IMR-90 (cell line): ENCODE measurements around the gene TSPAN33. TPM values are rescaled to one million over a fixed set of nuclear protein-coding genes. Genes with fewer than 3 reads are reported as not detected.

Source experiments
- ATAC-seq: fragments of 200-7000 bp; cut with Tn5 transposase; 2 replicates; pipeline ENCODE4 v1.9.1; 2020; ENCODE audit warnings: low read depth, mild to moderate bottlenecking, moderate library complexity
- BruUV-seq: library from RNA; stranded (reverse); fragments of 400-500 nt; replicated peaks from 2 replicates; lab custom pipeline; 2021; lab: Mats Ljungman, UMichigan
- CTCF ChIA-PET: fragments of 300-600 bp; formaldehyde crosslinking; extraction: SDS; loops from one replicate; lab custom pipeline; 2021; ENCODE audit warnings: antibody characterized with exemption; lab: Yijun Ruan, JAX
- POLR2A ChIA-PET: fragments of 300-600 bp; sonication (Branson Sonifier 250); formaldehyde crosslinking; loops from one replicate; lab custom pipeline; 2022; ENCODE audit warnings: antibody characterized with exemption; ENCODE audit not compliant: unreplicated experiment; lab: Charles Lee
- DNase-seq: peaks from one replicate; pipeline ENCODE4 v3.0.0; 2013
- H2AFZ ChIP-seq: replicated peaks from 2 replicates; pipeline ENCODE3; 2013; ENCODE audit warnings: low read length, mild to moderate bottlenecking; ENCODE audit not compliant: poor library complexity
- H2AK5ac ChIP-seq: 2 replicates; pipeline ENCODE4 v1.6.1; 2013; ENCODE audit warnings: low read depth, low read length, inconsistent platforms
- H2AK9ac ChIP-seq: replicated peaks from 2 replicates; pipeline ENCODE3; 2013; ENCODE audit warnings: mild to moderate bottlenecking, low read depth, low read length, moderate library complexity; ENCODE audit not compliant: poor library complexity
- H2BK120ac ChIP-seq: 2 replicates; pipeline ENCODE4 v1.6.1; 2013; ENCODE audit warnings: low read depth, low read length, inconsistent platforms
- H2BK15ac ChIP-seq: 3 replicates; pipeline ENCODE4 v1.6.1; 2013; ENCODE audit warnings: low read depth, low read length, inconsistent platforms
- H2BK20ac ChIP-seq: 2 replicates; pipeline ENCODE4 v1.6.1; 2013; ENCODE audit warnings: low read depth, mild to moderate bottlenecking, inconsistent platforms, low read length, moderate library complexity
- H2BK5ac ChIP-seq: 2 replicates; pipeline ENCODE4 v1.6.1; 2013; ENCODE audit warnings: mild to moderate bottlenecking, low read depth, low read length, inconsistent platforms; ENCODE audit not compliant: poor library complexity, severe bottlenecking
- H3K14ac ChIP-seq: replicated peaks from 2 replicates; pipeline ENCODE4 v1.6.1; 2013; ENCODE audit warnings: low read depth, low read length, inconsistent platforms
- H3K18ac ChIP-seq: 2 replicates; pipeline ENCODE4 v1.6.1; 2013; ENCODE audit warnings: low read depth, low read length, control low read depth
- H3K23ac ChIP-seq: 2 replicates; pipeline ENCODE4 v1.6.1; 2013; ENCODE audit warnings: low read depth, low read length, inconsistent platforms
- H3K27ac ChIP-seq: 2 replicates; pipeline ENCODE4 v1.5.1; 2013; ENCODE audit warnings: mild to moderate bottlenecking, control low read depth, low read length; ENCODE audit not compliant: insufficient read depth
- H3K27me3 ChIP-seq: 2 replicates; pipeline ENCODE4 v1.6.1; 2013; ENCODE audit warnings: low read length; ENCODE audit not compliant: control insufficient read depth, insufficient read depth
- H3K36me3 ChIP-seq: 2 replicates; pipeline ENCODE4 v1.6.1; 2013; ENCODE audit warnings: low read length, mixed read lengths; ENCODE audit not compliant: control insufficient read depth, insufficient read depth
- H3K4ac ChIP-seq: 2 replicates; pipeline ENCODE4 v1.6.1; 2013; ENCODE audit warnings: low read depth, low read length, inconsistent platforms
- H3K4me1 ChIP-seq: 2 replicates; pipeline ENCODE4 v1.6.1; 2013; ENCODE audit warnings: low read length, mixed read lengths; ENCODE audit not compliant: control insufficient read depth, insufficient read depth
- H3K4me2 ChIP-seq: 2 replicates; pipeline ENCODE4 v1.6.1; 2013; ENCODE audit warnings: low read depth, mild to moderate bottlenecking, control low read depth, low read length, moderate library complexity
- H3K4me3 ChIP-seq: 2 replicates; pipeline ENCODE4 v1.5.1; 2013; ENCODE audit warnings: low read depth, mild to moderate bottlenecking, control low read depth, low read length, moderate library complexity; ENCODE audit not compliant: insufficient read depth
- H3K56ac ChIP-seq: 2 replicates; pipeline ENCODE4 v1.6.1; 2013; ENCODE audit warnings: low read length, inconsistent platforms; ENCODE audit not compliant: insufficient read depth; ENCODE audit errors: extremely low read depth
- H3K79me1 ChIP-seq, 2 experiments: 2 replicates each; pipeline ENCODE4 v1.6.1; 2013; ENCODE audit warnings: low read length in 2 of 2, inconsistent platforms in 1 of 2, low read depth in 1 of 2
- H3K9ac ChIP-seq: 2 replicates; pipeline ENCODE4 v1.6.1; 2013; ENCODE audit warnings: low read depth, low read length, control low read depth
- H3K9me1 ChIP-seq: 2 replicates; pipeline ENCODE4 v1.6.1; 2013; ENCODE audit warnings: low read length, inconsistent platforms; ENCODE audit not compliant: insufficient read depth
- H3K9me3 ChIP-seq: 2 replicates; pipeline ENCODE4 v1.6.1; 2013; ENCODE audit warnings: low read length; ENCODE audit not compliant: control insufficient read depth, insufficient read depth
- H4K20me1 ChIP-seq: 2 replicates; pipeline ENCODE4 v1.6.1; 2013; ENCODE audit warnings: low read length, inconsistent platforms; ENCODE audit not compliant: insufficient read depth
- H4K5ac ChIP-seq: 2 replicates; pipeline ENCODE4 v1.6.1; 2013; ENCODE audit warnings: mild to moderate bottlenecking, low read depth, low read length, control low read depth
- H4K8ac ChIP-seq, 2 experiments: 2 replicates each; pipeline ENCODE4 v1.6.1; 2013; ENCODE audit warnings: low read depth in 2 of 2, low read length in 2 of 2, control low read depth in 1 of 2, inconsistent platforms in 1 of 2
- H4K91ac ChIP-seq: 2 replicates; pipeline ENCODE4 v1.6.1; 2013; ENCODE audit warnings: low read depth, low read length, inconsistent platforms; ENCODE audit not compliant: insufficient read depth
- MAZ ChIP-seq: IDR thresholded peaks from 2 replicates; pipeline ENCODE4 v1.6.1; 2012; ENCODE audit warnings: low read depth, mild to moderate bottlenecking, low read length, improper control_type of control experiment, moderate library complexity, borderline replicate concordance
- MXI1 ChIP-seq: IDR thresholded peaks from 2 replicates; pipeline ENCODE4 v1.6.1; 2012; ENCODE audit warnings: low read depth, mild to moderate bottlenecking, low read length, moderate library complexity, borderline replicate concordance
- WGBS, 2 experiments: methylation state at CpG; one replicate each; pipeline versions ENCODE4 v1.1.5 to v1.1.7; 2013; ENCODE audit warnings: missing lambda C conversion rate in 2 of 2; ENCODE audit not compliant: insufficient read length in 1 of 2; ENCODE audit errors: extremely low coverage in 2 of 2; 5-methylcytosine and 5-hydroxymethylcytosine counted together
- dilution Hi-C: fragments of 300-500 bp; cut with HindIII; formaldehyde crosslinking; loops from one replicate; pipeline ENCODE4 v1.14.3; 2018; ENCODE audit warnings: low sequenced_read_pairs; ENCODE audit not compliant: unreplicated experiment
- in situ Hi-C: fragments of 300-500 bp; cut with MboI; formaldehyde crosslinking; loops from 3 replicates; pipeline ENCODE4 v1.14.3; 2019; ENCODE audit warnings: low sequenced_read_pairs, inconsistent platforms, mixed read lengths
- intact Hi-C: fragments of 100-400 bp; cut with micrococcal nuclease; formaldehyde crosslinking; loops from 2 replicates; pipeline ENCODE4 v1.10.0; 2022
- polyA plus RNA-seq, 3 experiments: library from polyadenylated mRNA; depleted of rRNA; stranded (reverse); fragments of >200 nt; gene quantifications; 2 replicates each; pipeline ENCODE4 v1.2.3, GENCODE V29; 2012; ENCODE audit warnings: low replicate concordance in 1 of 3
- total RNA-seq: library from RNA; depleted of rRNA; stranded (reverse); fragments of >200 nt; gene quantifications from 2 replicates; pipeline ENCODE4 v1.2.3, GENCODE V29; 2012

Gene TSPAN33
- total and polyA plus RNA-seq, 2 of the 4 experiments (the other 2 are of a cell fraction): 0.17 to 0.36 TPM

DNA sequence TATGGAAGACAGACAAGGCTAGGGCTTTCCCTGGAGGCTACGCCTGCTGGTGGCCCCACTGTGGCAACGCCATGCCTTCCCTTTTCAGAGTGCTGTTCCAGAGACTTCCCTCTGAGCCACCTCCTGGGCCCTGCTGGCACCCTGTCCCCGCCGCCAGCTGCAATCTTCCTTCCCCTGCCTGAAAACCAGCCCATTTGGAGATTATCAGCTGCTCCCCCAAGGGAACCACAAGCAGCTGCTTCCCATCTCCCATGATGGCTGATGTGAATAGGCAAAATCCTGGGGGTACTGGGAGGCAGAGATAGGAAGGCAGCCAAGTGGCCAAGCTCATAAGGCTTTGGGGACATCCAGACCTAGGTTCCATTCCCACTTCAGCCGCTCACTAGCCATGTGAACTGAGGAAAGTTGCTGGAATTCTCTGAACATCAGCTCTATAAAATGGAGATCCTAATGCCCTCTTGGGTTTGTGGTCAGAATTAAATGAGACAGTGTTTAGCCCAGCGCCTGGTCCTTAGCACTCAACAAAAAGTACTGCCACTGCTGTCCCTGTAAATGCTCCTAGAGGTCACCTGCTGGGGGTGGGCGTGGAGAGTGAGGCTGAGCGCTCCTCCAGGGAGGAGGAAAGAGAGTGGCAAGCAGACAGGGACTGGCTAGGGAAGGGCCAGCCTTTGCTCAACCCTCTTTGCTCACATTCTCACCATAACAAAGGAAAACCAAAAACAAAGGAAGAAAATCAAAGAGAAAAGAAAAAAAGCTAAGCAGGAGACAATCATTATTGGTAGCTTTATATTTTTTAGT, 5.9 kb downstream of the TSPAN33 start (continued):
- no peak for TF ChIP-seq MXI1

DNA sequence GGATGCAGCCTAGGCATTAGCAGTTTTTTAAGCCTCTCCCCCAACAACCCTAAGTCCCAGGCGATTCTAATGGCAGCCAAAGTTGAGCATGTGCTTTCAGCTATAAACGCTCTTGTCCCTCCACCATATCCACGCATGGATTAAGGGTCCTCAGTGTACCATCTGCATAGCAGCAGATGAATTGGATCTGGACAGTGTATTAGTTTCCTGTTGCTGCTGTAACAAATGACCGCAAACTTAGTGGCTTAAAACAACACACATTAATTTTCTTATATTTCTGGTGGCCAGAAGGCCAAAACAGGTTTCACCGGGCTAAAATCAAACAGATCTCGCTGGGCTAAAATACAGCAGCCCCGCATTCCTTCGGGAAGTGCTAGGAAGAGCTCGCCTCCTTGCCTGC, 13.1 kb downstream of the TSPAN33 start:
- no peak for TF ChIP-seq MAZ
- ChIA-PET POLR2A (no interaction called here), CTCF (no interaction called here)
- Histone ChIP-seq H2AK9ac (no peak overlapping the region), H3K79me1 (no peaks in the 10 kb centered on the region), H3K27ac (no peak overlapping the region), H3K9ac (no peak overlapping the region), H3K14ac (no peak overlapping the region), H3K4ac (no peak overlapping the region), H3K36me3 (no peaks in the 10 kb centered on the region), H3K9me3 (peaks cover 4% of the 10 kb centered on the region; the same call in 1 of the 2 replicates), H3K23ac (no peak overlapping the region), H3K4me2 (no peak overlapping the region), H2AFZ (no peak overlapping the region), H3K4me1 (no peaks in the 10 kb centered on the region), H4K5ac (no peak overlapping the region), H3K56ac (no peak overlapping the region), H2BK120ac (no peak overlapping the region), H3K27me3 (peaks cover 53% of the 10 kb centered on the region), H3K4me3 (no peak overlapping the region), H2AK5ac (no peak overlapping the region), H2BK5ac (no peak overlapping the region), H2BK20ac (no peak overlapping the region), H4K20me1 (no peaks in the 10 kb centered on the region; the same call in 1 of the 2 replicates), H4K8ac (no peak overlapping the region), H3K9me1 (no peaks in the 10 kb centered on the region), H3K18ac (no peak overlapping the region), H4K91ac (no peak overlapping the region), H2BK15ac (no peak overlapping the region)
- intact Hi-C loops: no loop called here
- ATAC-seq: no peak
- in situ Hi-C loops: no loop called here
- dilution Hi-C loops: no loop called here
- no TSS peak for BruUV-seq
- no peak for DNase-seq
- WGBS, 2 experiments: no CpG with 5 or more reads among the region's 9 CpGs
